ENCODE data around the gene FYN. TPM values are rescaled to one million over a fixed set of nuclear protein-coding genes. Genes with fewer than 3 reads are reported as not detected.

The FYN gene
- total and polyA plus RNA-seq, 9 of the 15 experiments (the other 6 are each of a cell fraction or from before 2014, with no cell fraction given), result 2.9 to 22.1 (median 11.4) TPM

DNA sequence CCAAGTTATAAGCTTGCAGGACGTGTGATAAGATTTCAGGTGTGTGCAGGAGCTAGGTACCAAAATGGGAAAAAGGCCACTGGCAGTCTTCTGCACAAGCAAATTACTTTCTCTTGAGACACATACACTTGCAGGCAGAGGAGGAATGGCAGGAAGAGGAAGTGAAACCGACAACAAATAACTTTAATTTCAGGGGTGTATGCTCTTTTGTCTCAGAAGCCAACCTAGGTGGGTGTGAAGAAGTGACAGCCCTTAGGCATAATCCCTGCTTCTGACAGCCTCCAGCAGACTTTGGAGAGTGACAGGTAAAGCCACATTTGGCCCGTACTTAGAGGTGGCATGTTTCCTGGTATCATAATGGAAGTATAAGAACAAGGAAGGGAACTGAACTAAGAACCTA lies 148.7 kb downstream of the FYN start:
- H3K4me2 ChIP-seq (ENCODE audit: insufficient read depth, low read length), result no peak overlapping the region
- BruUV-seq (replicated peaks), result no TSS peak
- WGBS (ENCODE audit: insufficient coverage, low coverage, missing lambda C conversion rate), result 0% methylated on average over 3 of the region's 3 CpGs
- no peak for FAIRE-seq
- H3K9me3 ChIP-seq (replicated peaks; ENCODE audit: control insufficient read depth, insufficient read depth, low read depth, low read length), result no peaks in the 10 kb centered on the region
- no peak for DNase-seq (ENCODE audit: extremely low read depth in 1 of 4, low spot score in 3 of 4)
- H3K4me3 ChIP-seq, result no peak overlapping the region
- H4K20me1 ChIP-seq (replicated peaks; ENCODE audit: control insufficient read depth, insufficient read depth, low read length), result peaks cover 7% of the 10 kb centered on the region; the same call in 1 of the 2 replicates
- no peaks in the 10 kb centered on the region for H3K79me2 ChIP-seq (ENCODE audit: control insufficient read depth, insufficient read depth, low read length)
- POLR2A ChIA-PET, result no interaction called here
- no peak overlapping the region for H2AFZ ChIP-seq (ENCODE audit: low read depth, low read length)
- H3K36me3 ChIP-seq (ENCODE audit: control insufficient read depth, insufficient read depth, low read length), result no peaks in the 10 kb centered on the region
- no peaks in the 10 kb centered on the region for H3K9me1 ChIP-seq (ENCODE audit: control insufficient read depth, insufficient read depth, low read length)
- no peak for ATAC-seq
- TF ChIP-seq MTA2 (IDR thresholded peaks at IDR 0.05; ENCODE audit: low read depth) (no peak), XRCC5 (IDR thresholded peaks at IDR 0.05; ENCODE audit: low read depth, low read length) (no peak), GABPB1 (CRISPR knock-in tag; IDR thresholded peaks at IDR 0.05) (no peak), SPI1 (IDR thresholded peaks at IDR 0.05; ENCODE audit: borderline replicate concordance, low read depth, low read length) (peak; percentile 67)
- TF ChIP-seq, protein P1, sequence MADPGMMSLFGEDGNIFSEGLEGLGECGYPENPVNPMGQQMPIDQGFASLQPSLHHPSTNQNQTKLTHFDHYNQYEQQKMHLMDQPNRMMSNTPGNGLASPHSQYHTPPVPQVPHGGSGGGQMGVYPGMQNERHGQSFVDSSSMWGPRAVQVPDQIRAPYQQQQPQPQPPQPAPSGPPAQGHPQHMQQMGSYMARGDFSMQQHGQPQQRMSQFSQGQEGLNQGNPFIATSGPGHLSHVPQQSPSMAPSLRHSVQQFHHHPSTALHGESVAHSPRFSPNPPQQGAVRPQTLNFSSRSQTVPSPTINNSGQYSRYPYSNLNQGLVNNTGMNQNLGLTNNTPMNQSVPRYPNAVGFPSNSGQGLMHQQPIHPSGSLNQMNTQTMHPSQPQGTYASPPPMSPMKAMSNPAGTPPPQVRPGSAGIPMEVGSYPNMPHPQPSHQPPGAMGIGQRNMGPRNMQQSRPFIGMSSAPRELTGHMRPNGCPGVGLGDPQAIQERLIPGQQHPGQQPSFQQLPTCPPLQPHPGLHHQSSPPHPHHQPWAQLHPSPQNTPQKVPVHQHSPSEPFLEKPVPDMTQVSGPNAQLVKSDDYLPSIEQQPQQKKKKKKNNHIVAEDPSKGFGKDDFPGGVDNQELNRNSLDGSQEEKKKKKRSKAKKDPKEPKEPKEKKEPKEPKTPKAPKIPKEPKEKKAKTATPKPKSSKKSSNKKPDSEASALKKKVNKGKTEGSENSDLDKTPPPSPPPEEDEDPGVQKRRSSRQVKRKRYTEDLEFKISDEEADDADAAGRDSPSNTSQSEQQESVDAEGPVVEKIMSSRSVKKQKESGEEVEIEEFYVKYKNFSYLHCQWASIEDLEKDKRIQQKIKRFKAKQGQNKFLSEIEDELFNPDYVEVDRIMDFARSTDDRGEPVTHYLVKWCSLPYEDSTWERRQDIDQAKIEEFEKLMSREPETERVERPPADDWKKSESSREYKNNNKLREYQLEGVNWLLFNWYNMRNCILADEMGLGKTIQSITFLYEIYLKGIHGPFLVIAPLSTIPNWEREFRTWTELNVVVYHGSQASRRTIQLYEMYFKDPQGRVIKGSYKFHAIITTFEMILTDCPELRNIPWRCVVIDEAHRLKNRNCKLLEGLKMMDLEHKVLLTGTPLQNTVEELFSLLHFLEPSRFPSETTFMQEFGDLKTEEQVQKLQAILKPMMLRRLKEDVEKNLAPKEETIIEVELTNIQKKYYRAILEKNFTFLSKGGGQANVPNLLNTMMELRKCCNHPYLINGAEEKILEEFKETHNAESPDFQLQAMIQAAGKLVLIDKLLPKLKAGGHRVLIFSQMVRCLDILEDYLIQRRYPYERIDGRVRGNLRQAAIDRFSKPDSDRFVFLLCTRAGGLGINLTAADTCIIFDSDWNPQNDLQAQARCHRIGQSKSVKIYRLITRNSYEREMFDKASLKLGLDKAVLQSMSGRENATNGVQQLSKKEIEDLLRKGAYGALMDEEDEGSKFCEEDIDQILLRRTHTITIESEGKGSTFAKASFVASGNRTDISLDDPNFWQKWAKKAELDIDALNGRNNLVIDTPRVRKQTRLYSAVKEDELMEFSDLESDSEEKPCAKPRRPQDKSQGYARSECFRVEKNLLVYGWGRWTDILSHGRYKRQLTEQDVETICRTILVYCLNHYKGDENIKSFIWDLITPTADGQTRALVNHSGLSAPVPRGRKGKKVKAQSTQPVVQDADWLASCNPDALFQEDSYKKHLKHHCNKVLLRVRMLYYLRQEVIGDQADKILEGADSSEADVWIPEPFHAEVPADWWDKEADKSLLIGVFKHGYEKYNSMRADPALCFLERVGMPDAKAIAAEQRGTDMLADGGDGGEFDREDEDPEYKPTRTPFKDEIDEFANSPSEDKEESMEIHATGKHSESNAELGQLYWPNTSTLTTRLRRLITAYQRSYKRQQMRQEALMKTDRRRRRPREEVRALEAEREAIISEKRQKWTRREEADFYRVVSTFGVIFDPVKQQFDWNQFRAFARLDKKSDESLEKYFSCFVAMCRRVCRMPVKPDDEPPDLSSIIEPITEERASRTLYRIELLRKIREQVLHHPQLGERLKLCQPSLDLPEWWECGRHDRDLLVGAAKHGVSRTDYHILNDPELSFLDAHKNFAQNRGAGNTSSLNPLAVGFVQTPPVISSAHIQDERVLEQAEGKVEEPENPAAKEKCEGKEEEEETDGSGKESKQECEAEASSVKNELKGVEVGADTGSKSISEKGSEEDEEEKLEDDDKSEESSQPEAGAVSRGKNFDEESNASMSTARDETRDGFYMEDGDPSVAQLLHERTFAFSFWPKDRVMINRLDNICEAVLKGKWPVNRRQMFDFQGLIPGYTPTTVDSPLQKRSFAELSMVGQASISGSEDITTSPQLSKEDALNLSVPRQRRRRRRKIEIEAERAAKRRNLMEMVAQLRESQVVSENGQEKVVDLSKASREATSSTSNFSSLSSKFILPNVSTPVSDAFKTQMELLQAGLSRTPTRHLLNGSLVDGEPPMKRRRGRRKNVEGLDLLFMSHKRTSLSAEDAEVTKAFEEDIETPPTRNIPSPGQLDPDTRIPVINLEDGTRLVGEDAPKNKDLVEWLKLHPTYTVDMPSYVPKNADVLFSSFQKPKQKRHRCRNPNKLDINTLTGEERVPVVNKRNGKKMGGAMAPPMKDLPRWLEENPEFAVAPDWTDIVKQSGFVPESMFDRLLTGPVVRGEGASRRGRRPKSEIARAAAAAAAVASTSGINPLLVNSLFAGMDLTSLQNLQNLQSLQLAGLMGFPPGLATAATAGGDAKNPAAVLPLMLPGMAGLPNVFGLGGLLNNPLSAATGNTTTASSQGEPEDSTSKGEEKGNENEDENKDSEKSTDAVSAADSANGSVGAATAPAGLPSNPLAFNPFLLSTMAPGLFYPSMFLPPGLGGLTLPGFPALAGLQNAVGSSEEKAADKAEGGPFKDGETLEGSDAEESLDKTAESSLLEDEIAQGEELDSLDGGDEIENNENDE (IDR thresholded peaks at IDR 0.05; ENCODE audit: low read depth, low read length), result no peak
- H3K9ac ChIP-seq (ENCODE audit: insufficient read depth in 1 of 2, low read depth in 2 of 2, low read length in 2 of 2), result no peak overlapping the region
- intact Hi-C loops (cut with micrococcal nuclease) (no loop called here), in situ Hi-C loops (cut with MboI) (loop anchor here (25.0 kb wide), 1 partner anchor 588 kb away; no protein-coding TSS in a partner anchor)
- no peaks in the 10 kb centered on the region for H3K4me1 ChIP-seq (replicated peaks in 1 of 2; ENCODE audit: control insufficient read depth in 2 of 2, insufficient read depth in 2 of 2, low read length in 2 of 2)
- no peak overlapping the region for H3K27ac ChIP-seq (ENCODE audit: extremely low read depth, low read depth, low read length)
- CTCF ChIA-PET (ENCODE audit: low intra/inter-chr PET ratio), result no interaction called here
- peaks cover 6 to 29% of the 10 kb centered on the region in 2 experiments for H3K27me3 ChIP-seq (ENCODE audit: control insufficient read depth in 2 of 2, insufficient read depth in 2 of 2, low read length in 2 of 2)

All from K562 (cell line).